GM12872 (cell line): ENCODE results near the gene SCN5A.

Experiments used
- CTCF ChIP-seq: IDR thresholded peaks from 3 replicates; pipeline ENCODE4 v1.5.1; 2011; ENCODE audit warnings: low read depth, mild to moderate bottlenecking, low read length, moderate library complexity; ENCODE audit not compliant: insufficient read depth

SCN5A gene

GRCh38 chr3:38555149-38555840, 94.2 kb downstream of the SCN5A start:
- no peak for TF ChIP-seq CTCF

GRCh38 chr3:38554127-38554827, 95.2 kb downstream of the SCN5A start:
- no peak for TF ChIP-seq CTCF

GRCh38 chr3:38553071-38553470, 96.4 kb downstream of the SCN5A start:
- no peak for TF ChIP-seq CTCF

GRCh38 chr3:38552364-38552763, 97.1 kb downstream of the SCN5A start:
- no peak for TF ChIP-seq CTCF

- TF ChIP-seq CTCF: no peak
Measured at GRCh38 chr3:38551026-38551832, 98.3 kb downstream of the SCN5A start.

- no peak for TF ChIP-seq CTCF
Measured at GRCh38 chr3:38549957-38550840, 99.3 kb downstream of the SCN5A start.

GRCh38 chr3:38549486-38549885, 100.0 kb downstream of the SCN5A start:
- no peak for TF ChIP-seq CTCF
